Measurements from ENCODE around the gene COL4A3. TPM values are rescaled to one million over a fixed set of nuclear protein-coding genes. Genes with fewer than 3 reads are reported as not detected.
A peak's percentile ranks its signal among the peaks of the same experiment; 100 is the strongest.

COL4A3 gene
- total RNA-seq, 1 donor from 2014 or later, result 0.34 TPM

GRCh38 chr2:227153758-227154486 lies 10.5 kb upstream of the COL4A3 start:
- H3K4me1 Mint-ChIP-seq (ENCODE audit: low read depth), result no peaks in the 10 kb centered on the region
- H3K27me3 Mint-ChIP-seq, result peaks cover 19% of the 10 kb centered on the region
- H3K36me3 Mint-ChIP-seq (ENCODE audit: insufficient read depth), result no peaks in the 10 kb centered on the region
- TF ChIP-seq CTCF (IDR thresholded peaks at IDR 0.05; ENCODE audit: unreplicated experiment), result no peak
- H3K4me3 Mint-ChIP-seq (ENCODE audit: low read depth), result no peak overlapping the region
- DNase-seq (ENCODE audit: low spot score, unreplicated experiment), result no peak
- H3K9me3 Mint-ChIP-seq (ENCODE audit: low read depth), result no peaks in the 10 kb centered on the region
- no peak overlapping the region for H3K27ac Mint-ChIP-seq

- H3K4me3 Mint-ChIP-seq (ENCODE audit: low read depth), result no peak overlapping the region
- TF ChIP-seq CTCF (IDR thresholded peaks at IDR 0.05; ENCODE audit: unreplicated experiment), result no peak
- no peaks in the 10 kb centered on the region for H3K36me3 Mint-ChIP-seq (ENCODE audit: insufficient read depth)
- no peaks in the 10 kb centered on the region for H3K4me1 Mint-ChIP-seq (ENCODE audit: low read depth)
- H3K27ac Mint-ChIP-seq, result no peak overlapping the region
- no peaks in the 10 kb centered on the region for H3K9me3 Mint-ChIP-seq (ENCODE audit: low read depth)
- peaks cover 30% of the 10 kb centered on the region for H3K27me3 Mint-ChIP-seq
- no peak for DNase-seq (ENCODE audit: low spot score, unreplicated experiment)
These were observed 9.2 kb upstream of the COL4A3 start for GRCh38 chr2:227154986-227155774.

GRCh38 chr2:227160164-227160563 lies 4.3 kb upstream of the COL4A3 start:
- peaks cover 3% of the 10 kb centered on the region for H3K4me1 Mint-ChIP-seq (ENCODE audit: low read depth)
- no peak for TF ChIP-seq CTCF (IDR thresholded peaks at IDR 0.05; ENCODE audit: unreplicated experiment)

GRCh38 chr2:227161947-227162346 lies 2.5 kb upstream of the COL4A3 start:
- H3K27me3 Mint-ChIP-seq, result peaks cover 68% of the 10 kb centered on the region
- peaks cover 3% of the 10 kb centered on the region for H3K4me1 Mint-ChIP-seq (ENCODE audit: low read depth)
- H3K4me3 Mint-ChIP-seq (ENCODE audit: low read depth), result no peak overlapping the region
- H3K9me3 Mint-ChIP-seq (ENCODE audit: low read depth), result no peaks in the 10 kb centered on the region
- H3K27ac Mint-ChIP-seq, result no peak overlapping the region
- H3K36me3 Mint-ChIP-seq (ENCODE audit: insufficient read depth), result no peaks in the 10 kb centered on the region
- DNase-seq (ENCODE audit: low spot score, unreplicated experiment), result no peak
- no peak for TF ChIP-seq CTCF (IDR thresholded peaks at IDR 0.05; ENCODE audit: unreplicated experiment)

More at GRCh38 chr2:227160164-227160563, 4.3 kb upstream of the COL4A3 start:
- Mint-ChIP-seq H3K4me3 (ENCODE audit: low read depth) (no peak overlapping the region), H3K27me3 (peaks cover 54% of the 10 kb centered on the region), H3K27ac (no peak overlapping the region), H3K36me3 (ENCODE audit: insufficient read depth) (no peaks in the 10 kb centered on the region), H3K9me3 (ENCODE audit: low read depth) (no peaks in the 10 kb centered on the region)
- no peak for DNase-seq (ENCODE audit: low spot score, unreplicated experiment)

- Mint-ChIP-seq H3K4me3 (ENCODE audit: low read depth) (peak overlapping the region; percentile 66), H3K36me3 (ENCODE audit: insufficient read depth) (no peaks in the 10 kb centered on the region), H3K4me1 (ENCODE audit: low read depth) (peaks cover 3% of the 10 kb centered on the region), H3K27me3 (peaks cover 77% of the 10 kb centered on the region), H3K27ac (no peak overlapping the region), H3K9me3 (ENCODE audit: low read depth) (no peaks in the 10 kb centered on the region)
- no peak for DNase-seq (ENCODE audit: low spot score, unreplicated experiment)
- no peak for TF ChIP-seq CTCF (IDR thresholded peaks at IDR 0.05; ENCODE audit: unreplicated experiment)
These were observed 883 bp upstream of the COL4A3 start for GRCh38 chr2:227163485-227163997.
